Adrenal gland (tissue), 12 donors: ENCODE measurements around the gene CACNA1B. TPM values are rescaled to one million over a fixed set of nuclear protein-coding genes. Genes with fewer than 3 reads are reported as not detected.
A peak's percentile ranks its signal among the peaks of the same experiment; 100 is the strongest.

Experiments
- DNase-seq, 7 donors: peaks; one replicate each; pipeline ENCODE4 v3.0.0-alpha.2; 2019 to 2020
- H3K27ac ChIP-seq, 5 donors: fragments of 200-600 bp; sonication (generic) in 4 of 5; 1 replicate in 3 of 5; 2 replicates in 2 of 5; pipeline versions ENCODE4 v1.5.1 to v1.8.0; 2016 to 2020; ENCODE audit warnings: mild to moderate bottlenecking in 1 of 5
- H3K27me3 ChIP-seq: fragments of 200-600 bp; 2 replicates; pipeline ENCODE4 v1.8.0; 2021
- H3K36me3 ChIP-seq, 2 donors: fragments of 200-600 bp; replicated peaks in 1 of 2; 1 replicate in 1 of 2; 2 replicates in 1 of 2; pipeline versions ENCODE4 v1.5.1 to v1.8.0; 2018 to 2022
- H3K4me1 ChIP-seq, 2 donors: fragments of 200-600 bp; replicated peaks in 1 of 2; 1 replicate in 1 of 2; 2 replicates in 1 of 2; pipeline versions ENCODE4 v1.5.1 to v1.8.0; 2018 to 2021
- H3K4me3 ChIP-seq, 4 donors: fragments of 200-600 bp; sonication (generic) in 3 of 4; one replicate each; pipeline ENCODE4 v1.5.1; 2016 to 2018
- H3K9me3 ChIP-seq, 3 donors: fragments of 200-600 bp; sonication (generic) in 1 of 3; replicated peaks in 1 of 3; 1 replicate in 2 of 3; 2 replicates in 1 of 3; pipeline versions ENCODE4 v1.5.1 to v1.8.0; 2016 to 2021
- POLR2A ChIP-seq, 2 donors: fragments of 450-650 bp; IDR thresholded peaks; one replicate each; pipeline ENCODE4 v1.6.1; 2017; ENCODE audit warnings: antibody characterized with exemption in 2 of 2, mild to moderate bottlenecking in 2 of 2, moderate library complexity in 1 of 2
- WGBS, 4 donors: extraction: QIAGEN DNeasy Blood & Tissue Kit in 2 of 4; methylation state at CpG; one replicate each; pipeline versions ENCODE4 v1.1.5 to v1.1.7; 2013 to 2017; 5-methylcytosine and 5-hydroxymethylcytosine counted together
- intact Hi-C, 2 donors: fragments of 100-400 bp; cut with DNase I; formaldehyde crosslinking; loops; one replicate each; pipeline versions ENCODE4 v1.14.1 to v1.15.0; 2022 to 2023
- polyA plus RNA-seq, 3 donors: library from polyadenylated mRNA; stranded (reverse); fragments of 200-250 nt in 2 of 3; fragments of 350-450 nt in 1 of 3; fragmentation: Illumina TruSeq in 1 of 3; extraction: RNeasy Lipid Tissue Mini Kit (QIAGEN cat#74804) in 1 of 3; gene quantifications; one replicate each; pipeline ENCODE4 v1.2.3, GENCODE V29; 2013 to 2014
- total RNA-seq, 9 donors: library from RNA; depleted of rRNA in 4 of 9; stranded (reverse); fragments of >200 nt in 4 of 9; fragments of 120-200 nt in 1 of 9; fragmentation: NEBNext Ultra II Directional in 1 of 9; extraction: Animal tissue kit (Norgen Biotek cat#: 25700) in 1 of 9; gene quantifications; one replicate each; pipeline versions ENCODE4 v1.1.0 to v1.2.4, GENCODE V29; 2013 to 2023
- TF ChIP-seq, protein P1 (sequence below), 6 experiments: fragments of 450-650 bp in 4 of 6; fragments of 200-600 bp in 2 of 6; sonication (generic) in 1 of 6; IDR thresholded peaks; 1 replicate in 5 of 6; 2 replicates in 1 of 6; pipeline versions ENCODE4 v1.5.1 to v1.8.0; 2016 to 2021; ENCODE audit warnings: antibody characterized with exemption in 6 of 6, mild to moderate bottlenecking in 2 of 6, moderate library complexity in 1 of 6
- donor health status: healthy with polysubstance abuse.
- donor health status: Bipolar disorder and iron deficiency.
- donor health status: DM: yes; HTN: yes; CAD: no.
- donor health status: DM: no; HTN: no; CAD: no.
- donor health status: DM: no; HTN: no; CAD: no.
- donor health status: DM: yes; HTN: yes; CAD: no.

CACNA1B gene
- total and polyA plus RNA-seq, 12 donors = 0.04 to 4.9 (median 1.1) TPM; not detected in 1

- TF ChIP-seq POLR2A (IDR thresholded peaks at IDR 0.05) = no peak
- TF ChIP-seq, protein P1, sequence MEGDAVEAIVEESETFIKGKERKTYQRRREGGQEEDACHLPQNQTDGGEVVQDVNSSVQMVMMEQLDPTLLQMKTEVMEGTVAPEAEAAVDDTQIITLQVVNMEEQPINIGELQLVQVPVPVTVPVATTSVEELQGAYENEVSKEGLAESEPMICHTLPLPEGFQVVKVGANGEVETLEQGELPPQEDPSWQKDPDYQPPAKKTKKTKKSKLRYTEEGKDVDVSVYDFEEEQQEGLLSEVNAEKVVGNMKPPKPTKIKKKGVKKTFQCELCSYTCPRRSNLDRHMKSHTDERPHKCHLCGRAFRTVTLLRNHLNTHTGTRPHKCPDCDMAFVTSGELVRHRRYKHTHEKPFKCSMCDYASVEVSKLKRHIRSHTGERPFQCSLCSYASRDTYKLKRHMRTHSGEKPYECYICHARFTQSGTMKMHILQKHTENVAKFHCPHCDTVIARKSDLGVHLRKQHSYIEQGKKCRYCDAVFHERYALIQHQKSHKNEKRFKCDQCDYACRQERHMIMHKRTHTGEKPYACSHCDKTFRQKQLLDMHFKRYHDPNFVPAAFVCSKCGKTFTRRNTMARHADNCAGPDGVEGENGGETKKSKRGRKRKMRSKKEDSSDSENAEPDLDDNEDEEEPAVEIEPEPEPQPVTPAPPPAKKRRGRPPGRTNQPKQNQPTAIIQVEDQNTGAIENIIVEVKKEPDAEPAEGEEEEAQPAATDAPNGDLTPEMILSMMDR (IDR thresholded peaks at IDR 0.05) = no peak
- Histone ChIP-seq H3K4me3 (no peak overlapping the region), H3K36me3 (no peaks in the 10 kb centered on the region), H3K4me1 (no peaks in the 10 kb centered on the region), H3K27ac (no peak overlapping the region), H3K27me3 (no peaks in the 10 kb centered on the region), H3K9me3 (no peaks in the 10 kb centered on the region)
- peak in 1 of 7 donors; percentile 9 for DNase-seq
- intact Hi-C loops = no loop called here
- WGBS, 4 donors = 66 to 69% (median 68%) methylated on average over 8 of the region's 8 CpGs
Observed at GRCh38 chr9:138042640-138043039, 165.1 kb downstream of the CACNA1B start.

- Histone ChIP-seq H3K4me1 (no peaks in the 10 kb centered on the region), H3K4me3 (no peak overlapping the region), H3K27ac (no peak overlapping the region), H3K36me3 (no peaks in the 10 kb centered on the region), H3K9me3 (no peaks in the 10 kb centered on the region), H3K27me3 (no peaks in the 10 kb centered on the region)
- WGBS, 4 donors = 86 to 88% (median 87%) methylated on average over 12 of the region's 12 CpGs
- TF ChIP-seq, protein P1 (IDR thresholded peaks at IDR 0.05) = no peak
- TF ChIP-seq POLR2A (IDR thresholded peaks at IDR 0.05) = no peak
- DNase-seq = peak in 2 of 7 donors; percentile 5 to 6
- intact Hi-C loops = no loop called here
Observed at GRCh38 chr9:138043061-138043410, 165.5 kb downstream of the CACNA1B start.

DNA sequence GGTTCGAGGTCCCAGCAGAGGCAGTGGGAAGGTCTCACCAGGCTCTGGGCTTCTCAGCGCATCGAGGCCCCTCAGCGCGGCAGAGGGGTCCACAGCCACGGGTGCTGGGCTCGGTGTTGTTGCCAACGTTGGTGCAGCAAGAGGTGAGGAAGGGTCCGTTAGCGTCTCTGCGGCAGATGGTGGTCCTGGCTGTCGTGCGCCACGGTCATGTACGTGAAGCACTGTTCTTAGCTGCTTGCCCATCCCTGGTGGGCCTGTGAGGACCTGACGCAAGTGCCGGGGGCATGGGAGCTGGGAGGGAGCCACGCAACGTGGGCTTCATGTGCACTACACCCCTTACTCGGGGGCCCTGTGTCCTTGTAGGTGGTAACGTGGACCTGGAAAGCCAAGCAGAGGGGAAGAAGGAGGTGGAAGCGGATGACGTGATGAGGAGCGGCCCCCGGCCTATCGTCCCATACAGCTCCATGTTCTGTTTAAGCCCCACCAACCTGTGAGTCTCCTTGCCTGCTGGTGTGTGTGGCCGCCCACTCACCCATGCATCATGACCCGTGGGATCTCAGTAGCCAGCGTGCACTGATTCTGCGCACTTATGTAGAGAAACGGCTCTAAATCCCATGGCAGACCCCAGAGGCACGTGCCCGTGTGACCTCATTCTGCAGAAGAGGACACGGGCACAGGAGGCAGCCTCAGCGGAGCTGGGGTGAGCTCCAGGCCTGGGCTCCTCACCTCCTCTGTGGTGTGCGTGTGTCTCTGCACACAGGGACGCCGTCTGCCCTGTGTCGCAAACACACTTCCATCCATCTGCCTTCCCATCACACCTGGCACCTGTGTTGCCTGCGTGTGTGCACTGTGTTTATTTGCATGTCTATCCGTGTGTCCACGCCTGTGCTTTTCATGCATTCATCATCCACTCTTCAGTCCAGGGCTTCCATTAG lies 166.1 kb downstream of the CACNA1B start:
- WGBS, 4 donors = 89 to 94% (median 93%) methylated on average over 33 to 42 of the region's 42 CpGs
- no peak for TF ChIP-seq POLR2A (IDR thresholded peaks at IDR 0.05)
- TF ChIP-seq, protein P1 (IDR thresholded peaks at IDR 0.05) = no peak
- Histone ChIP-seq H3K9me3 (no peaks in the 10 kb centered on the region), H3K4me3 (no peak overlapping the region), H3K36me3 (no peaks in the 10 kb centered on the region), H3K27me3 (no peaks in the 10 kb centered on the region), H3K4me1 (no peaks in the 10 kb centered on the region), H3K27ac (no peak overlapping the region)
- peak in 3 of 7 donors; percentile 7 to 43 (median 9) for DNase-seq
- intact Hi-C loops = no loop called here

DNA sequence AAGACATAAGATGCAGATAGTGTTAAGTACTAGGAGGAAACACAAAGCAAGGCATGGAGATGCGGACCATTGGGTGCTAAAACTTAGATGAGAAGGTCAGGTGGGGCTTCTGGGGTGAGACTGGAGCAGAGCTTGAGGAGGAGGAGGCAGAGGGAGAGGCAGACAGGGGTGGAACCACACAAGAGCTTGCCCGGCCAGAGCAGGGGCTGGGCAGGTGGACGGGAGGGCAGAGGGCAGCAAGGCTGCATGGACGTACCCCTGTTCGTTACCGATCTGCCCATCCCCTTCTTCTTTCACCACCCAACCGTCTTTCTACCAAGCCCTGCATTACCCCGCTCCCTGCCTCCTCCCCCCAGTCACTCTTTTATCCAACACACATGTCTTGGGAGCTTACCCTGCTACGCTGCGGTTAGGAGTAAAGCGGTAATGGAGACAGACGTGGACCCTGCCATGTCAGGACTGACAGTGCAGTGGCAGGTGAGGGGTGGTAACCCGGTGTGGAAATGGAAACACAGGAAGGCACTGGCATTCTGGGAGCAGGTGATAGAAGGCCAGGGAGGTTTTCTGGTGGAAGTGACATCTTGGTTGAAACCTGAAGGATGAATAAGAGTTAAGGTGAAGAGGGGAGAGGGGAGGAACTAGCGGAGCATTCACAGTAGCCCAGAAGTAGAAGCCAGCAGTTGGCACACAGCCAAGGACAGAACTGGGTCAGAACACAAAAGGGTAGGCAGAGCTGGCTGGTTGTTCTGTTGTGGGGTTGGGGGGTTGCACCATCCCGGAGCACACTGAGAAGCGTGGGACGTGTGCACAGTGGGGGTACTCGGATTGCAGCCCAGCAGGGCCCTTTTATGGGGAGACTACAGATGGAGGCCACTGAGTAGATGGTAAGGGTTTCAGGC lies 167.2 kb downstream of the CACNA1B start:
- intact Hi-C loops = no loop called here
- no peaks in the 10 kb centered on the region for H3K27me3 ChIP-seq
- no peak overlapping the region for H3K4me3 ChIP-seq
- H3K4me1 ChIP-seq = no peaks in the 10 kb centered on the region
- DNase-seq = peak in 4 of 7 donors; percentile 8 to 54 (median 16)
- H3K36me3 ChIP-seq = no peaks in the 10 kb centered on the region
- no peak overlapping the region for H3K27ac ChIP-seq
- WGBS, 4 donors = 74 to 82% (median 79%) methylated on average over 18 of the region's 18 CpGs
- no peak for TF ChIP-seq POLR2A (IDR thresholded peaks at IDR 0.05)
- TF ChIP-seq, protein P1 (IDR thresholded peaks at IDR 0.05) = no peak
- H3K9me3 ChIP-seq = no peaks in the 10 kb centered on the region
